Omental fat pad (tissue), 4 donors: ENCODE measurements around the gene ATRNL1. TPM values are rescaled to one million over a fixed set of nuclear protein-coding genes. Genes with fewer than 3 reads are reported as not detected.

Experiments used
- ATAC-seq: fragments of 150-250 bp; one replicate; pipeline ENCODE4 v1.9.1; 2016; ENCODE audit warnings: mild to moderate bottlenecking, moderate library complexity; ENCODE audit not compliant: low FRiP score
- DNase-seq: peaks from one replicate; pipeline ENCODE4 v3.0.0-alpha.2; 2019; ENCODE audit warnings: low spot score
- total RNA-seq, 4 donors: library from RNA; depleted of rRNA; stranded (reverse); fragments of >200 nt; gene quantifications; one replicate each; pipeline ENCODE4 v1.1.0, GENCODE V29; 2016
- TF ChIP-seq, protein P1 (sequence below), 3 donors: fragments of 450-650 bp; IDR thresholded peaks; one replicate each; pipeline ENCODE4 v1.5.1; 2016 to 2017; ENCODE audit warnings: antibody characterized with exemption in 3 of 3, mild to moderate bottlenecking in 3 of 3, moderate library complexity in 2 of 3

ATRNL1 gene
- total RNA-seq, 4 donors from 2014 or later: 2.5 to 19.0 (median 4.6) TPM

DNA sequence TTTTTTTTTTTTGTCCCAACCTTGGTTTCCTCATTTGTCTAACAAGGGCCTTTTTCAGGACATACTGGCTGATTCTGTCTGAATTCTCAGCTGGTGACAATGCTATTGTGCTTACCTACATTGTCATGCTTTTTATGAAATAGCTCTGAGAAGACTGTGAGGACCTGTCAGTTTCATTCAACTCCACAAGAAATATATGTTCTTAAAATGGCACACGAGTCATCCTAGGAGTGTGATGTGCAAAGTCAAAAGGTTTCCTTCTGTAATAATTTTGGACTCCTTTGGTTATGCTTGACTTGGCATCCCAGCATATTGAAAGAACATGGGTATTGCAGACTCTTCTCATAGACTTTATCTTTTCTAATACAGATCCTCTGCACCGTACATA, 863.8 kb downstream of the ATRNL1 start:
- TF ChIP-seq, protein P1, sequence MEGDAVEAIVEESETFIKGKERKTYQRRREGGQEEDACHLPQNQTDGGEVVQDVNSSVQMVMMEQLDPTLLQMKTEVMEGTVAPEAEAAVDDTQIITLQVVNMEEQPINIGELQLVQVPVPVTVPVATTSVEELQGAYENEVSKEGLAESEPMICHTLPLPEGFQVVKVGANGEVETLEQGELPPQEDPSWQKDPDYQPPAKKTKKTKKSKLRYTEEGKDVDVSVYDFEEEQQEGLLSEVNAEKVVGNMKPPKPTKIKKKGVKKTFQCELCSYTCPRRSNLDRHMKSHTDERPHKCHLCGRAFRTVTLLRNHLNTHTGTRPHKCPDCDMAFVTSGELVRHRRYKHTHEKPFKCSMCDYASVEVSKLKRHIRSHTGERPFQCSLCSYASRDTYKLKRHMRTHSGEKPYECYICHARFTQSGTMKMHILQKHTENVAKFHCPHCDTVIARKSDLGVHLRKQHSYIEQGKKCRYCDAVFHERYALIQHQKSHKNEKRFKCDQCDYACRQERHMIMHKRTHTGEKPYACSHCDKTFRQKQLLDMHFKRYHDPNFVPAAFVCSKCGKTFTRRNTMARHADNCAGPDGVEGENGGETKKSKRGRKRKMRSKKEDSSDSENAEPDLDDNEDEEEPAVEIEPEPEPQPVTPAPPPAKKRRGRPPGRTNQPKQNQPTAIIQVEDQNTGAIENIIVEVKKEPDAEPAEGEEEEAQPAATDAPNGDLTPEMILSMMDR (IDR thresholded peaks at IDR 0.05): no peak
- no peak for DNase-seq

DNA sequence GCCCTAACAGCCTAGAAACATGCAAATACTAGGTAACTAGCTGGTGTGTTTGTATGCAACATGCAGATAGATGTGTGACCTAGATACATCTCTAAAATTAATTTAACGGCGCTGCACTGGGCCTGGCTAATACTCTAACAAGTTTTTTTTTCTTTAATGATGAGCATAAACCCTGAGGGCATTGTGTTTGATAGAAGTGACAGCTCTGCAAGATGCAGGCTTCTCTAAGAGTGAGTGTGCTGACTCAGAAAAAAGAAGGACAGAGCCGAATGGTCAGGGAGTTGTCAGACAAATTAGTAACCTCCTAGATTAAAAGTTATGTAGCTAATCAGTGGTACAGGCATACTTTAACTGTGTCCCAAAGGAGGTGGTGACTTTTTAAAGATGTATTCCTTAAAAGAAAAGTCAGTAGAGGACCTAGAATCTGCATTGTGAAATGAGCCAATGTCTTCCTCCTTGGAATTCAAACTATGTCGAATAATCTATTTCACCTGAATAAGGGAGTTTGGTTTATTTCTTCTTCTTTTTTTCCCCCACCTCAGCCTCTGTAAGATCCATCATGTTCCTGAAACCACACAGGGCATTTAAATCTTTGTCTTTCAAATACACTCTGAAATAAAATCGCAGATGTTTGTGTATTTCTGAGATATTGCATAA, 864.7 kb downstream of the ATRNL1 start:
- no peak for ATAC-seq
- TF ChIP-seq, protein P1 (IDR thresholded peaks at IDR 0.05): no peak
- no peak for DNase-seq

More for the DNA sequence above, 863.8 kb downstream of the ATRNL1 start:
- no peak for ATAC-seq

DNA sequence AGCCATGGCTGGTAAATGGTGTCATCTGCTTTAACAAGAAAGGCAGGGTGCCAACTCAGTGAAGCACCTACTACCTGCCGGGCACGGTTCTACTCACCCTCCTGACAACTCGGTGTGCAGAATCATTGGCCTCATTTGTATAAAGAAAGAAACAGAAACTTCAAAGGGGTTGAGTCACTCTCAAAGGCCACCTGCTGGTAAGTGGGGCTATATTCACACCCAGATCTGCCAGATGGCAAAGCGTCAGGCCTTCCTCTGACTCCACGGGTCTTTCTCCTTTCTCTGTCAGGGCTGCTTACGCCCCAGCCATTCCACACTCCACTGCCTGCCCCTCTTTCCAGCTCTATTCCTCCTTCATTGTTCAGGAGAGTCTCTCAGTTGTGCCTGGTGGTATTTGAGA, 870.7 kb downstream of the ATRNL1 start:
- no peak for ATAC-seq
- DNase-seq: no peak
- TF ChIP-seq, protein P1 (IDR thresholded peaks at IDR 0.05): no peak

DNA sequence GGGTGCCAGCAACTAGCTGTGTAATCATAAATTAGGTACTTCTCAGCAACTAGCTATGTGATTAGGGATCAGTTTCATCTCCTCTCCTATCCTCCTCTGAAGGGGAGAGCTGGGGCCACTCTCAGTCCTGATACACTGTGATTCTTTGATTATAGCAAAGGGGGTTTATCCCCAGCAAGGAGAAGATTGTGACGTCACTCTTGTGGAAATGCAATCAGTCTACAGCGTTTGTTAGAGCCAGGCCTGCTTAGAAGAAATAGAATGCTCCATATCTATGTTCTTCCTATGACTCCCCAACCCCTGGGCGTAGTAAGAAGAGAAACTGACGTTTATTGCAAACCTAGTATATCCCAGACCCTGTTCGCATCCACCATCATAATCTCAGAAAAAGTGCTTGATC, 871.7 kb downstream of the ATRNL1 start:
- DNase-seq (no peak), ATAC-seq (no peak)
- TF ChIP-seq, protein P1 (IDR thresholded peaks at IDR 0.05): no peak

DNA sequence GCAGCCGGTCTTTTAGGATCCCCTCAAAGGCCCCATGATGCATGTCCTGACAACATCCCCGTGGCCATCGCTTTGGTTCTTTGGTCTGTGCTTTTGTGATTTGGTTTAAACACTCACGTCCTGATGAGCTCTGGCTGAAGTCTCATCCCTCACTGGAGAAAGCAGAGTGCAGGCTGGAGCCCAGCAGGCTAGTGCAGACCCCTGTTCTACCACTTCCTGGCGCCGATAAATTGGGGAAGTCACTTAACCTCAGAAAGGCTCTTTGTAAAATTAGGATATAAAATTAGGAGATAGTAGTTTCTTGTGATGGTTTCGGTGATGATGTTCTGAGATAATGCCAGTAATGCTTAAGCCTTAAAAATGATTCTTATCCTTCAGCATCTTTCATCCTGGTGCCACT, 872.2 kb downstream of the ATRNL1 start:
- TF ChIP-seq, protein P1 (IDR thresholded peaks at IDR 0.05): no peak
- no peak for DNase-seq
- ATAC-seq: no peak

DNA sequence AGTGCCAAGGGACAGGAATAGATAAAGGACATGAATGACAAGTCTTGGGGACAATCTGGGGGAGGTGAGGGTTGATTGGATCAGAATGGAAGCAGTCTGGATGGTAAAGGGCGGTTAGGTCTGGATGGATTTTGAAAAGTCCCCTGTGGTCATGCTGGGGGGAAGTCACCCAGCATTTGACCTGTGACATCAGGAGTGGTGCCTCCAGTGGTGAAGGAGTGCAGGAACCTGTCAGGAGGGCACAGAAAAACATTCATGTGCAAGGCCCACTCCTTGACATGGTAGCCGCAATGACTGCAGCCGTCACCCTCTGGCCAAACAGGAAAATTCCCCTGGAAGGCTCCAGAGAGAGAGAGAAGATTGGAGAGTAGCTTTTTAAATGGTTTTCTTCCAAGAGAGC, 875.1 kb downstream of the ATRNL1 start:
- ATAC-seq (no peak), DNase-seq (no peak)
- TF ChIP-seq, protein P1 (IDR thresholded peaks at IDR 0.05): no peak

DNA sequence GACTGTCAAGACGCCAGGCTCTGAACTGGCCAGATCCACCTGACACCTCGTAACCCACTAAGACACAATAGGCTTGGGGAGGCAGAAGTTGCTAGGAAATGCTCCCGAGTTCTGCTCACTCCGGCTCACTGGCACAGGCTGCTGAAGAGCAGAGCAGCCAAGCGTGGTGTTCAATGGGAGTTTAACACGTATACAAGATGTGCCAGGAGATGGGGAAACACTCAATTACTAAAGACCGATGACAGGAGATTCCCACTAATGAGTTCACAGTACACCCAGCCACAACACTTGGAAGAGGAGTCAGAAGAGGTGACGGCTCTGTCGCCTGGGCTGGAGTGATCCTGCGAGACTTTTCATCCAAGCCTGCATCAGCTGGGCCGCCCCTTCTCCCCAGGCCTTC, 876.4 kb downstream of the ATRNL1 start:
- DNase-seq: no peak
- TF ChIP-seq, protein P1 (IDR thresholded peaks at IDR 0.05): no peak

More for the DNA sequence above, 876.4 kb downstream of the ATRNL1 start:
- ATAC-seq: no peak
